Measurements from ENCODE around the gene MYL5.

- no peak for TF ChIP-seq CTCF (IDR thresholded peaks at IDR 0.05)
- TF ChIP-seq POLR2A (IDR thresholded peaks at IDR 0.05) = no peak
Observed at GRCh38 chr4:714087-714486, 39.7 kb downstream of the MYL5 start.
